Measurements from ENCODE around the gene LRMDA.

The LRMDA gene

GRCh38 chr10:76333796-76334195 lies 902.4 kb downstream of the LRMDA start:
- DNase-seq = no peak

GRCh38 chr10:76334255-76334654 lies 902.8 kb downstream of the LRMDA start:
- DNase-seq = no peak

- no peak for DNase-seq
Observed at GRCh38 chr10:76336213-76336963, 905.0 kb downstream of the LRMDA start.

GRCh38 chr10:76337641-76338040 lies 906.2 kb downstream of the LRMDA start:
- DNase-seq = no peak

- no peak for DNase-seq
Observed at GRCh38 chr10:76338187-76338586, 906.8 kb downstream of the LRMDA start.

- peak; percentile 9 for DNase-seq
Observed at GRCh38 chr10:76341740-76342139, 910.3 kb downstream of the LRMDA start.

GRCh38 chr10:76342996-76343395 lies 911.6 kb downstream of the LRMDA start:
- no peak for DNase-seq

- DNase-seq = no peak
Observed at GRCh38 chr10:76347832-76348231, 916.4 kb downstream of the LRMDA start.

- DNase-seq = no peak
Observed at GRCh38 chr10:76350583-76350982, 919.2 kb downstream of the LRMDA start.

- DNase-seq = no peak
Observed at GRCh38 chr10:76352300-76352699, 920.9 kb downstream of the LRMDA start.

- DNase-seq = no peak
Observed at GRCh38 chr10:76353237-76353851, 921.9 kb downstream of the LRMDA start.

- DNase-seq = no peak
Observed at GRCh38 chr10:76354212-76354738, 922.9 kb downstream of the LRMDA start.

GRCh38 chr10:76354921-76355320 lies 923.5 kb downstream of the LRMDA start:
- no peak for DNase-seq

GRCh38 chr10:76356557-76356956 lies 925.1 kb downstream of the LRMDA start:
- no peak for DNase-seq

GRCh38 chr10:76357726-76358415 lies 926.4 kb downstream of the LRMDA start:
- no peak for DNase-seq

- no peak for DNase-seq
Observed at GRCh38 chr10:76358743-76359395, 927.4 kb downstream of the LRMDA start.

GRCh38 chr10:76375761-76376160 lies 944.3 kb downstream of the LRMDA start:
- no peak for DNase-seq

- DNase-seq = no peak
Observed at GRCh38 chr10:76382381-76382851, 951.0 kb downstream of the LRMDA start.

- DNase-seq = no peak
Observed at GRCh38 chr10:76388321-76389023, 957.0 kb downstream of the LRMDA start.

- DNase-seq = no peak
Observed at GRCh38 chr10:76393875-76394706, 962.7 kb downstream of the LRMDA start.

- DNase-seq = no peak
Observed at GRCh38 chr10:76394707-76395042, 963.3 kb downstream of the LRMDA start.

GRCh38 chr10:76395251-76395650 lies 963.8 kb downstream of the LRMDA start:
- DNase-seq = no peak

Data from GDM1 (cell line).